ENCODE results near the gene COL9A3.
A peak's percentile ranks its signal among the peaks of the same experiment; 100 is the strongest.

Gene COL9A3

DNA sequence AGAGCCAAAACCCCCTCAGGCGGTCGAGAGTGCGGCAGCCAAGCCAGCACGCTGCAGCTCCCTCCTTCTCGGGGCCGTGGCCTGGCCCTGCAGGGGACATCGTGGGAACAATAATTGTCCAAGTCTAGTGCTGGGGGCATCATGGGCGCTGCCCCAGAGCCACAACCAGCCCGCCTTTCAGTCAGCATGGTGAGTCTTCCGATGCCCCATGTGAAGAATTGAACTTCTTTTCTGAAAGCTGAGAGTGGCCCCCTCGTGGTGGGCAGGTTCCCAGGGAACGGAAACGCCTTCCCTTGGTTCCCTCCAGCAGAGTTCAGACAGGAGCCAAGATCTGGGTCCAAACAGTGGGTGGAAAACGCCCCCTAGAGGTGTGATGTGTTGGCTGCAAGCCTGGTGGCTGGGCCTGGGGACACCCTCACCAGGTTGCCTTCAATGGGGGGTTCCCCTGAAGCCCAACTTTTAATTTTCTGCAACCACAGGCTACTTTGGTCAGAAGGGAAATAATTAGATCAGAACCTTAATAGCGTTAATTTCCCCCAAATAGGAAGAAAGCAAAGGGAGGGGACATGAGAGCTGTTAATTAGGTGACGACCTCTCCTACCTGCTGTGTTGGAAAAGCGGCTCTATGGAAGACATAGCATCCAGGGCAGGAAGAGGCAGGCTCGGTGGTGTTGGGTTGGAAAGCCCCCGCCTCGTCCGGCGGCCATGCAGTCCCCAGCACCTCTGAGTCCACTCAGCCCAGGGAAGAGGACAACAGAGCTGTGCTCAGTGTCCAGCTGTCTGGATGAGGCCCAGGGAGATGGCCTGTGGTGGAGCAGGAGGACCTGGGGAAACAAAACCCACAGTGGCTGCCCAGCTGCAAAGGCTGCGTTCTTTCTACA lies 25.3 kb upstream of the COL9A3 start:
- TF ChIP-seq, protein P1, sequence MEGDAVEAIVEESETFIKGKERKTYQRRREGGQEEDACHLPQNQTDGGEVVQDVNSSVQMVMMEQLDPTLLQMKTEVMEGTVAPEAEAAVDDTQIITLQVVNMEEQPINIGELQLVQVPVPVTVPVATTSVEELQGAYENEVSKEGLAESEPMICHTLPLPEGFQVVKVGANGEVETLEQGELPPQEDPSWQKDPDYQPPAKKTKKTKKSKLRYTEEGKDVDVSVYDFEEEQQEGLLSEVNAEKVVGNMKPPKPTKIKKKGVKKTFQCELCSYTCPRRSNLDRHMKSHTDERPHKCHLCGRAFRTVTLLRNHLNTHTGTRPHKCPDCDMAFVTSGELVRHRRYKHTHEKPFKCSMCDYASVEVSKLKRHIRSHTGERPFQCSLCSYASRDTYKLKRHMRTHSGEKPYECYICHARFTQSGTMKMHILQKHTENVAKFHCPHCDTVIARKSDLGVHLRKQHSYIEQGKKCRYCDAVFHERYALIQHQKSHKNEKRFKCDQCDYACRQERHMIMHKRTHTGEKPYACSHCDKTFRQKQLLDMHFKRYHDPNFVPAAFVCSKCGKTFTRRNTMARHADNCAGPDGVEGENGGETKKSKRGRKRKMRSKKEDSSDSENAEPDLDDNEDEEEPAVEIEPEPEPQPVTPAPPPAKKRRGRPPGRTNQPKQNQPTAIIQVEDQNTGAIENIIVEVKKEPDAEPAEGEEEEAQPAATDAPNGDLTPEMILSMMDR (IDR thresholded peaks at IDR 0.05) = peak; percentile 86
- H3K4me3 ChIP-seq (ENCODE audit: low read depth in 1 of 2, low read length in 1 of 2) = no peak overlapping the region

DNA sequence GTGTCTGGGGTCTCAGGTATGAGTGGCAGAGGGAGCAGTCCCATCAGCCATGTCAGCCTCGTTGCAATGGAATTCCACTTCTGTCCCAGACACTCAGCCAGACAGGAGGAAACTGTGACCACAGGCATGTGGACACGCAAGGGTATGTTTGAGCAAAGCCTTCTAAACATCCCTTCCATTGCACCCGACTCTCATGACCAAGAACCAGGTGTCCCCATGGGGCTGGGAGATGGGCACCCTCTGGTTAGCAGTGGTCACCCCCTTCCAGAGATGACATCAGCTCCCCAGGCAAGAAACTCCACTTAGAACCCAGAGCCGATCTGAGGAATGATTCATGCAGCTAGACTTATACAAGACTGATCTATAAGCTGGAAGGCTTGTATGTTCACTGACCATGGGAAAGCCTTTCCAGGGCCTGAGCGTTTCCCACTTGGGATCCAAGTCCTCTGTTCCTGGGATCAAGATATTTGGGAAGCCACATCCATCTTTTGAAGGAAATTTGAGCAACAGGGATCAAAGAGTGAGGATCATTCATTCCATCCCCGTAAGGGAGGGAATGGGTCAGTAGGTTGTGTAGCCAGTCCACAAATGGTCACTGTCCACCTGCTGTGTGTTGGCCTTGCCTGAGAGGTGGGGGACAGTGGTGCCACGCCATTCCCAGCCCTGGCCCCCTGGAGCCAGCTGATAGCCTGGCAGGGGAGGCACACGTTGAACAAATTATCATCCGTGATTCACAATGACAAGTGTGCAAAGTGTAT lies 24.5 kb upstream of the COL9A3 start:
- no peaks in the 10 kb centered on the region for H3K36me3 ChIP-seq
- TF ChIP-seq, protein P1 (IDR thresholded peaks at IDR 0.05) = no peak
- peak overlapping the region; percentile 20 for H3K27ac ChIP-seq
- no peaks in the 10 kb centered on the region for H3K27me3 ChIP-seq
- peaks cover 34 to 46% of the 10 kb centered on the region in 2 experiments for H3K4me1 ChIP-seq (ENCODE audit: control insufficient read depth in 1 of 2, insufficient read depth in 1 of 2, low read depth in 1 of 2, low read length in 1 of 2)
- H3K4me3 ChIP-seq (ENCODE audit: low read depth in 1 of 2, low read length in 1 of 2) = no peak overlapping the region
- H3K9me3 ChIP-seq = no peaks in the 10 kb centered on the region

More for the DNA sequence above, 25.3 kb upstream of the COL9A3 start:
- H3K4me1 ChIP-seq (ENCODE audit: control insufficient read depth in 1 of 2, insufficient read depth in 1 of 2, low read depth in 1 of 2, low read length in 1 of 2) = peaks cover 28 to 40% of the 10 kb centered on the region in 2 experiments
- peak overlapping the region; percentile 20 for H3K27ac ChIP-seq
- H3K36me3 ChIP-seq = no peaks in the 10 kb centered on the region
- H3K27me3 ChIP-seq = no peaks in the 10 kb centered on the region
- H3K9me3 ChIP-seq = no peaks in the 10 kb centered on the region

- Histone ChIP-seq H3K27ac (peak overlapping the region; percentile 92), H3K4me3 (ENCODE audit: low read depth in 1 of 2, low read length in 1 of 2) (peak overlapping the region; percentile 61 to 69), H3K9me3 (no peaks in the 10 kb centered on the region), H3K36me3 (no peaks in the 10 kb centered on the region), H3K4me1 (ENCODE audit: control insufficient read depth in 1 of 2, insufficient read depth in 1 of 2, low read depth in 1 of 2, low read length in 1 of 2) (peaks cover 29 to 44% of the 10 kb centered on the region in 2 experiments), H3K27me3 (no peaks in the 10 kb centered on the region)
- TF ChIP-seq, protein P1 (IDR thresholded peaks at IDR 0.05) = no peak
Measured at GRCh38 chr20:62792940-62793756, 23.7 kb upstream of the COL9A3 start.

GRCh38 chr20:62793757-62794006 lies 23.2 kb upstream of the COL9A3 start:
- H3K9me3 ChIP-seq = no peaks in the 10 kb centered on the region
- H3K27ac ChIP-seq = peak overlapping the region; percentile 92
- peak overlapping the region; percentile 61 to 69 for H3K4me3 ChIP-seq (ENCODE audit: low read depth in 1 of 2, low read length in 1 of 2)
- H3K4me1 ChIP-seq (ENCODE audit: control insufficient read depth in 1 of 2, insufficient read depth in 1 of 2, low read depth in 1 of 2, low read length in 1 of 2) = peaks cover 29 to 44% of the 10 kb centered on the region in 2 experiments
- TF ChIP-seq, protein P1 (IDR thresholded peaks at IDR 0.05) = no peak
- no peaks in the 10 kb centered on the region for H3K27me3 ChIP-seq
- H3K36me3 ChIP-seq = peaks cover 5% of the 10 kb centered on the region

- Histone ChIP-seq H3K36me3 (peaks cover 10% of the 10 kb centered on the region), H3K9me3 (no peaks in the 10 kb centered on the region), H3K4me1 (ENCODE audit: control insufficient read depth in 1 of 2, insufficient read depth in 1 of 2, low read depth in 1 of 2, low read length in 1 of 2) (peaks cover 29 to 44% of the 10 kb centered on the region in 2 experiments), H3K4me3 (ENCODE audit: low read depth in 1 of 2, low read length in 1 of 2) (peak overlapping the region; percentile 69 to 72), H3K27me3 (no peaks in the 10 kb centered on the region), H3K27ac (peak overlapping the region; percentile 92)
- TF ChIP-seq, protein P1 (IDR thresholded peaks at IDR 0.05) = peak; percentile 59
Measured at GRCh38 chr20:62794007-62794724, 22.7 kb upstream of the COL9A3 start.

Data from neutrophil (primary cell).